A549 (cell line): ENCODE results near the gene LIPN. TPM values are rescaled to one million over a fixed set of nuclear protein-coding genes. Genes with fewer than 3 reads are reported as not detected.

Source experiments
- polyA plus RNA-seq, 4 experiments: library from polyadenylated mRNA; depleted of rRNA in 3 of 4; stranded (reverse); fragments of >200 nt; fragmentation: RNase III in 1 of 4; extraction: RNeasy Plus Mini Kit Qiagen cat#74134 plus additional on column Dnase treatment in 1 of 4; gene quantifications; 2 replicates in 3 of 4; 3 replicates in 1 of 4; pipeline ENCODE4 v1.2.3, GENCODE V29; 2011 to 2017

The LIPN gene
- polyA plus RNA-seq, 2 of the 4 experiments (the other 2 are of a cell fraction), result not detected

Other genes with a start within 250 kb of the LIPN start
- gene RNLS, start 176.7 kb upstream of the LIPN start, polyA plus RNA-seq (2011; rRNA removed), result 16.8 and 20.0 TPM in 2 replicates
- 11.7 to 13.2 TPM (median 11.7 TPM) in 3 replicates for gene RNLS, start 176.7 kb upstream of the LIPN start, polyA plus RNA-seq (2017; fragmentation: RNase III; extraction: RNeasy Plus Mini Kit Qiagen cat#74134 plus additional on column Dnase treatment)
- gene LIPJ, start 173.3 kb upstream of the LIPN start, polyA plus RNA-seq (2011; rRNA removed), result not detected in 2 replicates
- gene LIPJ, start 173.3 kb upstream of the LIPN start, polyA plus RNA-seq (2017; fragmentation: RNase III; extraction: RNeasy Plus Mini Kit Qiagen cat#74134 plus additional on column Dnase treatment), result not detected in 3 replicates
- gene LIPF, start 95.6 kb upstream of the LIPN start, polyA plus RNA-seq (2011; rRNA removed), result not detected in 2 replicates
- gene LIPF, start 95.6 kb upstream of the LIPN start, polyA plus RNA-seq (2017; fragmentation: RNase III; extraction: RNeasy Plus Mini Kit Qiagen cat#74134 plus additional on column Dnase treatment), result not detected in 3 replicates
- 0.05 TPM in 1 of 2 replicates, not detected in the other for gene LIPK, start 53.8 kb upstream of the LIPN start, polyA plus RNA-seq (2011; rRNA removed)
- not detected in 3 replicates for gene LIPK, start 53.8 kb upstream of the LIPN start, polyA plus RNA-seq (2017; fragmentation: RNase III; extraction: RNeasy Plus Mini Kit Qiagen cat#74134 plus additional on column Dnase treatment)
- gene LIPM, start 42.7 kb downstream of the LIPN start, polyA plus RNA-seq (2011; rRNA removed), result not detected in 2 replicates
- gene LIPM, start 42.7 kb downstream of the LIPN start, polyA plus RNA-seq (2017; fragmentation: RNase III; extraction: RNeasy Plus Mini Kit Qiagen cat#74134 plus additional on column Dnase treatment), result not detected in 3 replicates
- 0.59 and 0.60 TPM in 2 replicates for gene ANKRD22, start 91.8 kb downstream of the LIPN start, polyA plus RNA-seq (2011; rRNA removed)
- gene ANKRD22, start 91.8 kb downstream of the LIPN start, polyA plus RNA-seq (2017; fragmentation: RNase III; extraction: RNeasy Plus Mini Kit Qiagen cat#74134 plus additional on column Dnase treatment), result 0.29 to 0.53 TPM (median 0.43 TPM) in 3 replicates
- gene STAMBPL1, start 120.2 kb downstream of the LIPN start, polyA plus RNA-seq (2011; rRNA removed), result 28.9 and 32.1 TPM in 2 replicates
- 25.8 to 29.0 TPM (median 28.2 TPM) in 3 replicates for gene STAMBPL1, start 120.2 kb downstream of the LIPN start, polyA plus RNA-seq (2017; fragmentation: RNase III; extraction: RNeasy Plus Mini Kit Qiagen cat#74134 plus additional on column Dnase treatment)
- gene ACTA2, start 192.8 kb downstream of the LIPN start, polyA plus RNA-seq (2011; rRNA removed), result 15.0 and 22.6 TPM in 2 replicates
- 25.9 to 32.0 TPM (median 27.3 TPM) in 3 replicates for gene ACTA2, start 192.8 kb downstream of the LIPN start, polyA plus RNA-seq (2017; fragmentation: RNase III; extraction: RNeasy Plus Mini Kit Qiagen cat#74134 plus additional on column Dnase treatment)
- gene FAS, start 230.8 kb downstream of the LIPN start, polyA plus RNA-seq (2011; rRNA removed), result 29.5 and 30.1 TPM in 2 replicates
- gene FAS, start 230.8 kb downstream of the LIPN start, polyA plus RNA-seq (2017; fragmentation: RNase III; extraction: RNeasy Plus Mini Kit Qiagen cat#74134 plus additional on column Dnase treatment), result 21.0 to 24.2 TPM (median 23.4 TPM) in 3 replicates